Measurements from ENCODE around the gene MAPT.
A peak's percentile ranks its signal among the peaks of the same experiment; 100 is the strongest.
"Not testable (repeated sequence)": the region's sequence is repeated elsewhere in the genome, so short reads cannot be mapped to it uniquely, and the experiment has no call there.

Gene MAPT

GRCh38 chr17:45931677-45932076 is 37.3 kb downstream of the MAPT start:
- DNase-seq: no peak

- DNase-seq: no peak
These were observed 40.0 kb downstream of the MAPT start for GRCh38 chr17:45934044-45934979.

- no peak for DNase-seq
These were observed 40.9 kb downstream of the MAPT start for GRCh38 chr17:45935197-45935709.

- DNase-seq: no peak
These were observed 41.6 kb downstream of the MAPT start for GRCh38 chr17:45935710-45936509.

- no peak for DNase-seq
These were observed 42.3 kb downstream of the MAPT start for GRCh38 chr17:45936610-45937009.

- not testable (repeated sequence) for DNase-seq
These were observed 42.8 kb downstream of the MAPT start for GRCh38 chr17:45937186-45937585.

- DNase-seq: no peak
These were observed 45.0 kb downstream of the MAPT start for GRCh38 chr17:45939395-45939794.

- no peak for DNase-seq
These were observed 45.9 kb downstream of the MAPT start for GRCh38 chr17:45940293-45940692.

GRCh38 chr17:45940826-45941225 is 46.5 kb downstream of the MAPT start:
- DNase-seq: no peak

- no peak for DNase-seq
These were observed 47.0 kb downstream of the MAPT start for GRCh38 chr17:45941395-45941794.

- no peak for DNase-seq
These were observed 47.9 kb downstream of the MAPT start for GRCh38 chr17:45942284-45942683.

GRCh38 chr17:45946841-45947256 is 52.5 kb downstream of the MAPT start:
- DNase-seq: no peak

GRCh38 chr17:45948498-45948880 is 54.1 kb downstream of the MAPT start:
- DNase-seq: no peak

GRCh38 chr17:45948881-45949624 is 54.7 kb downstream of the MAPT start:
- DNase-seq: peak; percentile 89

- no peak for DNase-seq
These were observed 55.5 kb downstream of the MAPT start for GRCh38 chr17:45949755-45950320.

GRCh38 chr17:45950888-45951287 is 56.5 kb downstream of the MAPT start:
- no peak for DNase-seq

GRCh38 chr17:45951403-45951802 is 57.0 kb downstream of the MAPT start:
- DNase-seq: no peak

GRCh38 chr17:45951941-45952340 is 57.6 kb downstream of the MAPT start:
- DNase-seq: no peak

- DNase-seq: no peak
These were observed 58.5 kb downstream of the MAPT start for GRCh38 chr17:45952814-45953320.

- no peak for DNase-seq
These were observed 59.2 kb downstream of the MAPT start for GRCh38 chr17:45953561-45953960.

- DNase-seq: no peak
These were observed 60.6 kb downstream of the MAPT start for GRCh38 chr17:45954914-45955313.

GRCh38 chr17:45955326-45955725 is 61.0 kb downstream of the MAPT start:
- no peak for DNase-seq

All from activated CD8-positive, alpha-beta memory T cell treated with anti-CD3 and anti-CD28 coated beads for 24 hours (primary cell).